K562 (cell line): ENCODE measurements around the gene ARHGAP26. TPM values are rescaled to one million over a fixed set of nuclear protein-coding genes. Genes with fewer than 3 reads are reported as not detected.

Experiments
- ADNP ChIP-seq: fragments of 200-800 bp; sonication (Bioruptor generic); IDR thresholded peaks from 2 replicates; pipeline ENCODE4 v1.6.1; 2016; ENCODE audit warnings: missing genetic modification characterization, missing compliant biosample characterization
- CHD2 ChIP-seq: IDR thresholded peaks from 2 replicates; pipeline ENCODE4 v1.6.1; 2011; ENCODE audit warnings: low read depth, low read length
- HDAC2 ChIP-seq: fragments of 450-650 bp; IDR thresholded peaks from 2 replicates; pipeline ENCODE4 v1.6.1; 2016; ENCODE audit warnings: mild to moderate bottlenecking
- ZNF79 ChIP-seq: fragments of 250-450 bp; sonication (Bioruptor Pico); IDR thresholded peaks from 2 replicates; pipeline ENCODE4 v1.4.0; 2020; ENCODE audit warnings: low read depth, mild to moderate bottlenecking, moderate library complexity
- polyA plus RNA-seq, 8 experiments: library from polyadenylated mRNA; depleted of rRNA in 4 of 8; stranded (reverse) in 5 of 8; unstranded in 3 of 8; fragments of >200 nt; fragmentation: Nextera tagmentation in 2 of 8; fragmentation: Illumina TruSeq in 1 of 8; extraction: Ambion mirVana in 2 of 8; extraction: Trizol in 1 of 8; gene quantifications; 2 replicates each; pipeline versions ENCODE4 v1.2.1 to v1.2.3, GENCODE V29; 2011 to 2014; ENCODE audit warnings: inconsistent platforms in 1 of 8, missing spikeins in 1 of 8
- total RNA-seq, 7 experiments: library from RNA; depleted of rRNA in 6 of 7; stranded (reverse); fragments of >200 nt in 6 of 7; fragmentation: Illumina TruSeq in 2 of 7; extraction: Trizol in 2 of 7; gene quantifications; 2 replicates each; pipeline versions ENCODE4 v1.2.1 to v1.2.3, GENCODE V29; 2011 to 2021; ENCODE audit warnings: low replicate concordance in 1 of 7
- TF ChIP-seq, protein P1 (sequence below): fragments of 250-450 bp; sonication (Bioruptor Pico); IDR thresholded peaks from 2 replicates; pipeline ENCODE4 v1.4.0; 2020
- TF ChIP-seq, protein P2 (sequence below), 2 experiments: fragments of 450-650 bp; IDR thresholded peaks; 2 replicates each; pipeline ENCODE4 v1.6.1; 2018; ENCODE audit warnings: mild to moderate bottlenecking in 2 of 2, low read depth in 1 of 2; ENCODE audit not compliant: partially characterized antibody in 2 of 2
- TF ChIP-seq, protein P3 (sequence below), 2 experiments: fragments of 200-800 bp in 1 of 2; sonication (Bioruptor generic) in 1 of 2; sonication (generic) in 1 of 2; formaldehyde crosslinking in 1 of 2; IDR thresholded peaks in 1 of 2; conservative IDR thresholded peaks in 1 of 2; 2 replicates each; pipeline versions ENCODE4 v1.5.0 to v1.6.1; 2016 to 2020; ENCODE audit warnings: missing compliant biosample characterization in 1 of 2, missing genetic modification characterization in 1 of 2, missing genetic modification reagents in 1 of 2

Gene ARHGAP26
- total and polyA plus RNA-seq, 9 of the 15 experiments (the other 6 are each of a cell fraction or from before 2014, with no cell fraction given) = 0.13 to 1.1 (median 0.55) TPM

DNA sequence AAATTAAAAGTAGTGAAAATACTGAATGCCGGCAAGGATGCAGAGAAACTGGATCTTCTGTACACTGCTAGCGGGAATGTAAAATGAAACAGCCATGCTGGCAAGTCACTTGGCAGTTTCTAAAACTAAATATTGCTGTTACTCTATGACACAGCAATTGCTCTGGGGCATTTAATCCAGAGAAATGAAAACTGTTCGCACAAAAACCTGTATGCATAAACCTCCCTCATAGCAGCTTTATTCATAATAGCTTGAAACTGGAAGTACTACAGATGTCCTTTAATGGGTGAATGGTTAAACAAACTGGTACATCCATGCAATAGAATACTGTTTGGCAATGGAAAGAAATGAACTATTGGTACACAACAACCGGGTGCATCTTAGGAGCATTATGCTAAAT lies 167.2 kb downstream of the ARHGAP26 start (continued):
- TF ChIP-seq, protein P1, sequence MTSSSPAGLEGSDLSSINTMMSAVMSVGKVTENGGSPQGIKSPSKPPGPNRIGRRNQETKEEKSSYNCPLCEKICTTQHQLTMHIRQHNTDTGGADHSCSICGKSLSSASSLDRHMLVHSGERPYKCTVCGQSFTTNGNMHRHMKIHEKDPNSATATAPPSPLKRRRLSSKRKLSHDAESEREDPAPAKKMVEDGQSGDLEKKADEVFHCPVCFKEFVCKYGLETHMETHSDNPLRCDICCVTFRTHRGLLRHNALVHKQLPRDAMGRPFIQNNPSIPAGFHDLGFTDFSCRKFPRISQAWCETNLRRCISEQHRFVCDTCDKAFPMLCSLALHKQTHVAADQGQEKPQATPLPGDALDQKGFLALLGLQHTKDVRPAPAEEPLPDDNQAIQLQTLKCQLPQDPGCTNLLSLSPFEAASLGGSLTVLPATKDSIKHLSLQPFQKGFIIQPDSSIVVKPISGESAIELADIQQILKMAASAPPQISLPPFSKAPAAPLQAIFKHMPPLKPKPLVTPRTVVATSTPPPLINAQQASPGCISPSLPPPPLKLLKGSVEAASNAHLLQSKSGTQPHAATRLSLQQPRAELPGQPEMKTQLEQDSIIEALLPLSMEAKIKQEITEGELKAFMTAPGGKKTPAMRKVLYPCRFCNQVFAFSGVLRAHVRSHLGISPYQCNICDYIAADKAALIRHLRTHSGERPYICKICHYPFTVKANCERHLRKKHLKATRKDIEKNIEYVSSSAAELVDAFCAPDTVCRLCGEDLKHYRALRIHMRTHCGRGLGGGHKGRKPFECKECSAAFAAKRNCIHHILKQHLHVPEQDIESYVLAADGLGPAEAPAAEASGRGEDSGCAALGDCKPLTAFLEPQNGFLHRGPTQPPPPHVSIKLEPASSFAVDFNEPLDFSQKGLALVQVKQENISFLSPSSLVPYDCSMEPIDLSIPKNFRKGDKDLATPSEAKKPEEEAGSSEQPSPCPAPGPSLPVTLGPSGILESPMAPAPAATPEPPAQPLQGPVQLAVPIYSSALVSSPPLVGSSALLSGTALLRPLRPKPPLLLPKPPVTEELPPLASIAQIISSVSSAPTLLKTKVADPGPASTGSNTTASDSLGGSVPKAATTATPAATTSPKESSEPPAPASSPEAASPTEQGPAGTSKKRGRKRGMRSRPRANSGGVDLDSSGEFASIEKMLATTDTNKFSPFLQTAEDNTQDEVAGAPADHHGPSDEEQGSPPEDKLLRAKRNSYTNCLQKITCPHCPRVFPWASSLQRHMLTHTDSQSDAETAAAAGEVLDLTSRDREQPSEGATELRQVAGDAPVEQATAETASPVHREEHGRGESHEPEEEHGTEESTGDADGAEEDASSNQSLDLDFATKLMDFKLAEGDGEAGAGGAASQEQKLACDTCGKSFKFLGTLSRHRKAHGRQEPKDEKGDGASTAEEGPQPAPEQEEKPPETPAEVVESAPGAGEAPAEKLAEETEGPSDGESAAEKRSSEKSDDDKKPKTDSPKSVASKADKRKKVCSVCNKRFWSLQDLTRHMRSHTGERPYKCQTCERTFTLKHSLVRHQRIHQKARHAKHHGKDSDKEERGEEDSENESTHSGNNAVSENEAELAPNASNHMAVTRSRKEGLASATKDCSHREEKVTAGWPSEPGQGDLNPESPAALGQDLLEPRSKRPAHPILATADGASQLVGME (CRISPR knock-in tag) = no peak
- TF ChIP-seq CHD2 (no peak), ZNF79 (CRISPR knock-in tag) (no peak), ADNP (tag) (no peak), HDAC2 (no peak)
- TF ChIP-seq, protein P2, sequence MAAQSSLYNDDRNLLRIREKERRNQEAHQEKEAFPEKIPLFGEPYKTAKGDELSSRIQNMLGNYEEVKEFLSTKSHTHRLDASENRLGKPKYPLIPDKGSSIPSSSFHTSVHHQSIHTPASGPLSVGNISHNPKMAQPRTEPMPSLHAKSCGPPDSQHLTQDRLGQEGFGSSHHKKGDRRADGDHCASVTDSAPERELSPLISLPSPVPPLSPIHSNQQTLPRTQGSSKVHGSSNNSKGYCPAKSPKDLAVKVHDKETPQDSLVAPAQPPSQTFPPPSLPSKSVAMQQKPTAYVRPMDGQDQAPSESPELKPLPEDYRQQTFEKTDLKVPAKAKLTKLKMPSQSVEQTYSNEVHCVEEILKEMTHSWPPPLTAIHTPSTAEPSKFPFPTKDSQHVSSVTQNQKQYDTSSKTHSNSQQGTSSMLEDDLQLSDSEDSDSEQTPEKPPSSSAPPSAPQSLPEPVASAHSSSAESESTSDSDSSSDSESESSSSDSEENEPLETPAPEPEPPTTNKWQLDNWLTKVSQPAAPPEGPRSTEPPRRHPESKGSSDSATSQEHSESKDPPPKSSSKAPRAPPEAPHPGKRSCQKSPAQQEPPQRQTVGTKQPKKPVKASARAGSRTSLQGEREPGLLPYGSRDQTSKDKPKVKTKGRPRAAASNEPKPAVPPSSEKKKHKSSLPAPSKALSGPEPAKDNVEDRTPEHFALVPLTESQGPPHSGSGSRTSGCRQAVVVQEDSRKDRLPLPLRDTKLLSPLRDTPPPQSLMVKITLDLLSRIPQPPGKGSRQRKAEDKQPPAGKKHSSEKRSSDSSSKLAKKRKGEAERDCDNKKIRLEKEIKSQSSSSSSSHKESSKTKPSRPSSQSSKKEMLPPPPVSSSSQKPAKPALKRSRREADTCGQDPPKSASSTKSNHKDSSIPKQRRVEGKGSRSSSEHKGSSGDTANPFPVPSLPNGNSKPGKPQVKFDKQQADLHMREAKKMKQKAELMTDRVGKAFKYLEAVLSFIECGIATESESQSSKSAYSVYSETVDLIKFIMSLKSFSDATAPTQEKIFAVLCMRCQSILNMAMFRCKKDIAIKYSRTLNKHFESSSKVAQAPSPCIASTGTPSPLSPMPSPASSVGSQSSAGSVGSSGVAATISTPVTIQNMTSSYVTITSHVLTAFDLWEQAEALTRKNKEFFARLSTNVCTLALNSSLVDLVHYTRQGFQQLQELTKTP (IDR thresholded peaks at IDR 0.05; ENCODE audit: low read depth in 1 of 2, partially characterized antibody in 2 of 2) = no peak
- TF ChIP-seq, protein P3, sequence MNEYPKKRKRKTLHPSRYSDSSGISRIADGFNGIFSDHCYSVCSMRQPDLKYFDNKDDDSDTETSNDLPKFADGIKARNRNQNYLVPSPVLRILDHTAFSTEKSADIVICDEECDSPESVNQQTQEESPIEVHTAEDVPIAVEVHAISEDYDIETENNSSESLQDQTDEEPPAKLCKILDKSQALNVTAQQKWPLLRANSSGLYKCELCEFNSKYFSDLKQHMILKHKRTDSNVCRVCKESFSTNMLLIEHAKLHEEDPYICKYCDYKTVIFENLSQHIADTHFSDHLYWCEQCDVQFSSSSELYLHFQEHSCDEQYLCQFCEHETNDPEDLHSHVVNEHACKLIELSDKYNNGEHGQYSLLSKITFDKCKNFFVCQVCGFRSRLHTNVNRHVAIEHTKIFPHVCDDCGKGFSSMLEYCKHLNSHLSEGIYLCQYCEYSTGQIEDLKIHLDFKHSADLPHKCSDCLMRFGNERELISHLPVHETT (CRISPR knock-in tag; conservative IDR thresholded peaks at IDR 0.05 in 1 of 2, IDR thresholded peaks at IDR 0.05 in 1 of 2) = no peak
- TF ChIP-seq, all 486 proteins: peak for 0
